OCI-LY7 (cell line): ENCODE data around the gene COQ8A.
A peak's percentile ranks its signal among the peaks of the same experiment; 100 is the strongest.

ENCODE experiments used
- EZH2phosphoT487 ChIP-seq: fragments of 200-600 bp; sonication (generic); IDR thresholded peaks from 2 replicates; pipeline ENCODE4 v1.6.1; 2018; ENCODE audit warnings: low read depth, borderline replicate concordance, mild to moderate bottlenecking, mixed run types, antibody characterized with exemption, low read length, moderate library complexity, mixed read lengths
- TF ChIP-seq, protein P1 (sequence below): fragments of 200-600 bp; sonication (generic); conservative IDR thresholded peaks from 2 replicates; pipeline ENCODE4 v1.5.1; 2014; ENCODE audit warnings: mild to moderate bottlenecking, antibody characterized with exemption, low read length, moderate library complexity, mixed read lengths

DNA sequence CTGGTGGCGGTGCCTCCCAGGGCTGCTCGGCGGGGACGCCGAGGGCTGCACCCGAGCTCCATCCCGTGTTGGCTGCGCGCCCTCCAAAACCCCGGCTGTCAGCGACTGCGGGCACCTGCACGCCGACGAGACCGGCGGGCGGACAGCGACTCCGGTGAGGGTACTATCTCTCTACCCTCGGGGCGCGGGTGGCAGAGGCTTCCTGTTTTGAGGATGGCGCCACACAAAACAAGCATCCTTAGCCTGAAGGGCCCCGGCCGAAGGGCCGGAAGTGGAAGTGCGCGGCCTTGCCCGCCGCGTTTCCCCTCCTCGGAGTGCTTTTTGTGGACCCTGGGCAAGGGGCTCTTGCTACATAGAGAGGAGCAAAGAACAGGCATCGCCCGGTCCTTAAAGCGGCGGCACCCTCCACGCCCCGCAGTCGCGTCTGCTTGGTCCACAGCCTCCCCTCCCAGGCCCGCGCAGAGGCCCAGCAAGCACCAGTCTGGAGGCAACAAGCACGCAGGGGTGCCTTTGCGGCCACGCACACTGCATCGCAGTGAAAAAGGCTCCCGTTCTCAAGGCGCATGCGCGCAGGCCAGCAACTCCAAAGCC is 561 bp upstream of the COQ8A start:
- TF ChIP-seq, protein P1, sequence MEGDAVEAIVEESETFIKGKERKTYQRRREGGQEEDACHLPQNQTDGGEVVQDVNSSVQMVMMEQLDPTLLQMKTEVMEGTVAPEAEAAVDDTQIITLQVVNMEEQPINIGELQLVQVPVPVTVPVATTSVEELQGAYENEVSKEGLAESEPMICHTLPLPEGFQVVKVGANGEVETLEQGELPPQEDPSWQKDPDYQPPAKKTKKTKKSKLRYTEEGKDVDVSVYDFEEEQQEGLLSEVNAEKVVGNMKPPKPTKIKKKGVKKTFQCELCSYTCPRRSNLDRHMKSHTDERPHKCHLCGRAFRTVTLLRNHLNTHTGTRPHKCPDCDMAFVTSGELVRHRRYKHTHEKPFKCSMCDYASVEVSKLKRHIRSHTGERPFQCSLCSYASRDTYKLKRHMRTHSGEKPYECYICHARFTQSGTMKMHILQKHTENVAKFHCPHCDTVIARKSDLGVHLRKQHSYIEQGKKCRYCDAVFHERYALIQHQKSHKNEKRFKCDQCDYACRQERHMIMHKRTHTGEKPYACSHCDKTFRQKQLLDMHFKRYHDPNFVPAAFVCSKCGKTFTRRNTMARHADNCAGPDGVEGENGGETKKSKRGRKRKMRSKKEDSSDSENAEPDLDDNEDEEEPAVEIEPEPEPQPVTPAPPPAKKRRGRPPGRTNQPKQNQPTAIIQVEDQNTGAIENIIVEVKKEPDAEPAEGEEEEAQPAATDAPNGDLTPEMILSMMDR, result 0 out of 2 replicates have a peak, but pooled peaks have one; percentile 23
- TF ChIP-seq EZH2phosphoT487, result no peak
